GM21360 (cell line): Measurements from ENCODE around the gene F5.
A peak's percentile ranks its signal among the peaks of the same experiment; 100 is the strongest.
"Not testable (repeated sequence)": the region's sequence is repeated elsewhere in the genome, so short reads cannot be mapped to it uniquely, and the experiment has no call there.

Source experiments
- ATAC-seq: cut with Tn5 transposase; IDR thresholded peaks from one replicate; pipeline ENCODE4 v1.9.1; 2021; ENCODE audit warnings: mild to moderate bottlenecking, moderate library complexity; ENCODE audit not compliant: unreplicated experiment

The F5 gene

GRCh38 chr1:169511316-169512005, 74.8 kb downstream of the F5 start:
- no peak for ATAC-seq

GRCh38 chr1:169510060-169510459, 76.2 kb downstream of the F5 start:
- no peak for ATAC-seq

GRCh38 chr1:169509354-169509753, 76.9 kb downstream of the F5 start:
- no peak for ATAC-seq

- ATAC-seq: no peak
Measured at GRCh38 chr1:169508432-169509338, 77.6 kb downstream of the F5 start.

GRCh38 chr1:169507413-169507812, 78.9 kb downstream of the F5 start:
- ATAC-seq: no peak

GRCh38 chr1:169503601-169504000, 82.7 kb downstream of the F5 start:
- not testable (repeated sequence) for ATAC-seq

- ATAC-seq: no peak
Measured at GRCh38 chr1:169499807-169500206, 86.5 kb downstream of the F5 start.

- no peak for ATAC-seq
Measured at GRCh38 chr1:169497317-169497716, 89.0 kb downstream of the F5 start.

GRCh38 chr1:169495916-169496315, 90.4 kb downstream of the F5 start:
- ATAC-seq: no peak

GRCh38 chr1:169495046-169495775, 91.1 kb downstream of the F5 start:
- ATAC-seq: no peak

GRCh38 chr1:169494343-169494742, 91.9 kb downstream of the F5 start:
- no peak for ATAC-seq

- ATAC-seq: no peak
Measured at GRCh38 chr1:169493251-169493650, 93.0 kb downstream of the F5 start.

GRCh38 chr1:169491845-169492281, 94.4 kb downstream of the F5 start:
- peak; percentile 56 for ATAC-seq

- ATAC-seq: no peak
Measured at GRCh38 chr1:169488157-169488556, 98.1 kb downstream of the F5 start.

GRCh38 chr1:169487561-169487960, 98.7 kb downstream of the F5 start:
- no peak for ATAC-seq

GRCh38 chr1:169487133-169487532, 99.1 kb downstream of the F5 start:
- ATAC-seq: no peak

- ATAC-seq: no peak
Measured at GRCh38 chr1:169486281-169487051, 99.8 kb downstream of the F5 start.

- ATAC-seq: peak; percentile 97
Measured at GRCh38 chr1:169485431-169486280, 100.6 kb downstream of the F5 start, which contains the start of gene SLC19A2. Gene SLC19A2, minus strand, starts transcription at chr1:169485944. Its CDS starts 178 bp downstream, at chr1:169485766.

GRCh38 chr1:169484683-169485430, 101.4 kb downstream of the F5 start:
- ATAC-seq: peak; percentile 23
